Upper lobe of left lung (tissue), 4 donors: Measurements from ENCODE around the gene TSPOAP1.

Source experiments
- EP300 ChIP-seq, 4 donors: sonication (generic); formaldehyde crosslinking; IDR thresholded peaks; one replicate each; pipeline ENCODE4 v1.5.1; 2017; ENCODE audit warnings: antibody characterized with exemption in 4 of 4, control low read depth in 2 of 4
- POLR2A ChIP-seq, 4 donors: fragments of 450-650 bp; IDR thresholded peaks; one replicate each; pipeline ENCODE4 v1.5.1; 2016 to 2017; ENCODE audit warnings: antibody characterized with exemption in 4 of 4, mild to moderate bottlenecking in 2 of 4
- POLR2AphosphoS5 ChIP-seq, 2 donors: sonication (generic); formaldehyde crosslinking; IDR thresholded peaks; one replicate each; pipeline ENCODE4 v1.5.1; 2017; ENCODE audit warnings: antibody characterized with exemption in 2 of 2
- TF ChIP-seq, protein P1 (sequence below), 6 experiments: fragments of 450-650 bp in 4 of 6; fragments of 200-600 bp in 2 of 6; sonication (generic) in 2 of 6; IDR thresholded peaks; one replicate each; pipeline ENCODE4 v1.5.1; 2016 to 2019; ENCODE audit warnings: antibody characterized with exemption in 6 of 6

DNA sequence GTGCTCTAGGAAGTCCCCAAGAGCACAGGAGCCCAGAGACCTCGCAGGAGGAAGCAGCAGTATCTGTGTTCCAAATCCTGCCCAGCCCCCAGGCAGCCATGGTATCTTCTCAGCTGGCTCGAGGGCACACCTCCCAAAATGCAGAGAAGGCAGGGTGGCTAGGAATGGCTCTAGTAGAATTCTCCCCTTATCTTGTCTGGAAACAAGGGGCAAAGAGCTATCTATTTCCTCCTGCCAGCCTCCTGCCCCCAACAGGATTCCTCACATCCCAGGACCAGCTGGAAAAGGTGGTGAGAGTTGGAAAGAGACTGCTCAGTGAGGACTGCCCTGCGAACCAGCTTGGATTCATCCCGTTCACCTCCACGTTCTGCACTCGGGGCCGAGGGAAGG lies 8.6 kb upstream of the TSPOAP1 start:
- TF ChIP-seq, protein P1, sequence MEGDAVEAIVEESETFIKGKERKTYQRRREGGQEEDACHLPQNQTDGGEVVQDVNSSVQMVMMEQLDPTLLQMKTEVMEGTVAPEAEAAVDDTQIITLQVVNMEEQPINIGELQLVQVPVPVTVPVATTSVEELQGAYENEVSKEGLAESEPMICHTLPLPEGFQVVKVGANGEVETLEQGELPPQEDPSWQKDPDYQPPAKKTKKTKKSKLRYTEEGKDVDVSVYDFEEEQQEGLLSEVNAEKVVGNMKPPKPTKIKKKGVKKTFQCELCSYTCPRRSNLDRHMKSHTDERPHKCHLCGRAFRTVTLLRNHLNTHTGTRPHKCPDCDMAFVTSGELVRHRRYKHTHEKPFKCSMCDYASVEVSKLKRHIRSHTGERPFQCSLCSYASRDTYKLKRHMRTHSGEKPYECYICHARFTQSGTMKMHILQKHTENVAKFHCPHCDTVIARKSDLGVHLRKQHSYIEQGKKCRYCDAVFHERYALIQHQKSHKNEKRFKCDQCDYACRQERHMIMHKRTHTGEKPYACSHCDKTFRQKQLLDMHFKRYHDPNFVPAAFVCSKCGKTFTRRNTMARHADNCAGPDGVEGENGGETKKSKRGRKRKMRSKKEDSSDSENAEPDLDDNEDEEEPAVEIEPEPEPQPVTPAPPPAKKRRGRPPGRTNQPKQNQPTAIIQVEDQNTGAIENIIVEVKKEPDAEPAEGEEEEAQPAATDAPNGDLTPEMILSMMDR (IDR thresholded peaks at IDR 0.05): no peak
- TF ChIP-seq EP300 (IDR thresholded peaks at IDR 0.05): no peak
- TF ChIP-seq POLR2A (IDR thresholded peaks at IDR 0.05): no peak
- TF ChIP-seq POLR2AphosphoS5 (IDR thresholded peaks at IDR 0.05): no peak
